Erythroblast (primary cell): Measurements from ENCODE around the gene IQCF2.

Experiments
- GATA1 ChIP-seq: IDR thresholded peaks from 2 replicates; pipeline ENCODE4 v1.6.1; 2011; ENCODE audit warnings: low read depth, mild to moderate bottlenecking, control low read depth, low read length, moderate library complexity
- POLR2A ChIP-seq: IDR thresholded peaks from 2 replicates; pipeline ENCODE4 v1.6.1; 2011; ENCODE audit warnings: mild to moderate bottlenecking, low read length

DNA sequence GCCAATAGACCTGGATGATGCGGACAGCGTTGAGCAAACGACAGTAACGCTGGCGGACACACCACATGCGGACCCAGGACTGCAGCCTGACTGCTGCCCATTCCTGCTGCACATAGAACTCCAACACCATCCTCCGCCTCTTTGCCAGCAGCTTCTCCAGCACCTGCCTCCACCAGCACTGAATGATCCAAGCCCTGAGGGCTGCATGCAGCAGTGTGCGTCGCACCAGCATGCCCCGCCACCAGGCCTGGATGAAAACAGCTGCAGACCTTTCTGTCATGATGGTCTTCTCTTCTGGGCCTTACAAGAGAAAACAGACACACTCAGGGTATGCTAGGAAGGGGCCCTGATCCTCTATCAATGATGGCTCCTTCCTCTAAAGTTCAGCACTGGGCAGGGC is 12.5 kb downstream of the IQCF2 start:
- TF ChIP-seq POLR2A (no peak), GATA1 (no peak)
